Spleen (tissue), 11 donors: ENCODE results near the gene KLHL21. TPM values are rescaled to one million over a fixed set of nuclear protein-coding genes. Genes with fewer than 3 reads are reported as not detected.

Source experiments
- DNase-seq: peaks from one replicate; pipeline ENCODE4 v3.0.0-alpha.2; 2020
- H3K27ac ChIP-seq, 8 donors: fragments of 200-600 bp; sonication (generic) in 7 of 8; 1 replicate in 4 of 8; 2 replicates in 4 of 8; pipeline versions ENCODE4 v1.5.0 to v1.8.0; 2016 to 2021; ENCODE audit warnings: inconsistent platforms in 4 of 8, mild to moderate bottlenecking in 4 of 8, moderate library complexity in 1 of 8
- H3K27me3 ChIP-seq, 7 donors: fragments of 200-600 bp; sonication (generic) in 6 of 7; replicated peaks in 1 of 7; 1 replicate in 4 of 7; 2 replicates in 3 of 7; pipeline versions ENCODE4 v1.5.0 to v1.8.0; 2016 to 2021; ENCODE audit warnings: inconsistent platforms in 3 of 7, mild to moderate bottlenecking in 1 of 7
- H3K36me3 ChIP-seq, 6 donors: fragments of 200-600 bp; sonication (generic) in 5 of 6; 1 replicate in 4 of 6; 2 replicates in 2 of 6; pipeline versions ENCODE4 v1.5.0 to v1.8.0; 2016 to 2021; ENCODE audit warnings: inconsistent platforms in 2 of 6
- H3K4me1 ChIP-seq, 6 donors: fragments of 200-600 bp; sonication (generic) in 5 of 6; 1 replicate in 3 of 6; 2 replicates in 3 of 6; pipeline versions ENCODE4 v1.5.0 to v1.8.0; 2016 to 2021; ENCODE audit warnings: inconsistent platforms in 3 of 6
- H3K4me3 ChIP-seq, 8 donors: fragments of 200-600 bp; sonication (generic) in 7 of 8; 1 replicate in 4 of 8; 2 replicates in 4 of 8; pipeline versions ENCODE4 v1.5.0 to v1.8.0; 2016 to 2021; ENCODE audit warnings: inconsistent platforms in 4 of 8, mild to moderate bottlenecking in 4 of 8, moderate library complexity in 2 of 8
- H3K9me3 ChIP-seq, 8 donors: fragments of 200-600 bp; sonication (generic) in 7 of 8; 1 replicate in 4 of 8; 2 replicates in 4 of 8; pipeline versions ENCODE4 v1.5.0 to v1.8.0; 2016 to 2021; ENCODE audit warnings: inconsistent platforms in 4 of 8
- CTCF ChIP-seq, 11 experiments: fragments of 200-600 bp in 7 of 11; fragments of 450-650 bp in 4 of 11; sonication (generic) in 4 of 11; IDR thresholded peaks in 8 of 11; conservative IDR thresholded peaks in 3 of 11; 1 replicate in 7 of 11; 2 replicates in 4 of 11; pipeline versions ENCODE4 v1.4.0 to v1.8.0; 2016 to 2021; ENCODE audit warnings: antibody characterized with exemption in 11 of 11, inconsistent platforms in 4 of 11, mild to moderate bottlenecking in 1 of 11
- POLR2A ChIP-seq, 3 donors: fragments of 450-650 bp; IDR thresholded peaks; one replicate each; pipeline ENCODE4 v1.5.1; 2017; ENCODE audit warnings: antibody characterized with exemption in 3 of 3, mild to moderate bottlenecking in 1 of 3
- POLR2AphosphoS5 ChIP-seq, 3 donors: sonication (generic); formaldehyde crosslinking; IDR thresholded peaks; one replicate each; pipeline ENCODE4 v1.5.1; 2017; ENCODE audit warnings: antibody characterized with exemption in 3 of 3
- WGBS, 5 donors: extraction: QIAGEN DNeasy Blood & Tissue Kit in 3 of 5; methylation state at CpG; one replicate each; pipeline versions ENCODE4 v1.1.5 to v1.1.7; 2013 to 2018; 5-methylcytosine and 5-hydroxymethylcytosine counted together
- intact Hi-C: fragments of 100-400 bp; cut with DNase I; formaldehyde crosslinking; loops from one replicate; pipeline ENCODE4 v1.15.0; 2023; ENCODE audit warnings: low total_unique reads
- polyA plus RNA-seq, 3 donors: library from polyadenylated mRNA; stranded (reverse); fragments of 200-250 nt; gene quantifications; one replicate each; pipeline ENCODE4 v1.2.1, GENCODE V29; 2013
- total RNA-seq, 7 donors: library from RNA; depleted of rRNA in 3 of 7; stranded (reverse); fragments of >200 nt in 3 of 7; fragmentation: NEBNext Ultra II Directional in 4 of 7; extraction: Animal tissue kit (Norgen Biotek cat#: 25700) in 4 of 7; gene quantifications; one replicate each; pipeline versions ENCODE4 v1.1.0 to v1.2.1, GENCODE V29; 2016 to 2021
- donor health status: healthy with polysubstance abuse.
- donor health status: DM: no; HTN: no; CAD: no; lungs with moderate emphysema.
- donor health status: DM: no; HTN: no; CAD: no.
- donor health status: Bipolar disorder and iron deficiency.
- donor health status: healthy.
- donor health status: DM: no; HTN: no; CAD: no.
- donor health status: DM: yes; HTN: yes; CAD: no.

Gene KLHL21
- total and polyA plus RNA-seq, 10 donors, result 5.0 to 41.5 (median 22.4) TPM

DNA sequence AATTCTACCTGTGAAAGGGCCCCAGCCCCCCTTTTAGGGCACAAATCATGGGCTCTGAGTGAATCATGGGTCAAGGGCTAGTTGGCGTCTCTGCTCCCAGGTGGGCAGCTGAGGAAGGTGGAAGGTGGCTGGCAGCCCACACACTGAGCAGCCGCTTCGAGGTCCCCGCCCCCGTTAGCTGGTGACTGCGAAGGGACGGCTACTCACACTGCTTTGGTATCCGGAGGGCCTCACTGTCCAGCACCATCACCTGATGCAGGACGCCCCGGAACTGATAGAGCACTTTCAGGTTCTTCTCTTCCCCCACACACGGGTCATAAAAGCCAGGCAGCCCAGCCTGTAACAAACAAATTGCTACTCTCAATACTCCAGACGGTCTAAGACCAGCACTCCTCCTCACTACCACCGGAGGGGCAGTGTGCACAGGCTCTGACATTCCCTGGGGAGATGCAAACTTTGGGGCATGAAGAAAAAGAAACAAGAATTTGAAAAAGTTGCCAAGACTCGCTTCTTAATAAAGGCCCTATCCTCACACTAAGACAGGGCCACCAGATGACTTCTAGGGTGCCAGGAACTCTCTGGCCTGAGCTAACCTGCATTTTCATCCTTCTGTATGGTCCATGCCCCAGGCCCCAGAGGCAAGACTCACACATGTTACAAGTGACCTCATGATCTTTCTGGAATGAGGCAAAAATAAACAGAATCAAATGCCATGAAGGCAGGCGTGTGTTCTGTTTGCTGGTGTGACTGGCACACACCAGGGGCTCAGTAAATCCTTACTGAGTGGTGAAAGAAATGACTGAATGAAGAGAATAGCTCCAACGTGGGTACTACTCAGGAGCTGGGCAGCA lies 33.5 kb upstream of the KLHL21 start:
- DNase-seq, result no peak
- H3K9me3 ChIP-seq, result no peaks in the 10 kb centered on the region
- H3K4me1 ChIP-seq, result no peaks in the 10 kb centered on the region

GRCh38 chr1:6635161-6635909 lies 32.7 kb upstream of the KLHL21 start:
- no peaks in the 10 kb centered on the region for H3K9me3 ChIP-seq
- TF ChIP-seq POLR2AphosphoS5 (IDR thresholded peaks at IDR 0.05) (no peak), CTCF (IDR thresholded peaks at IDR 0.05 in 8 of 11, conservative IDR thresholded peaks at IDR 0.05 in 3 of 11) (no peak), POLR2A (IDR thresholded peaks at IDR 0.05) (no peak)
- intact Hi-C loops, result no loop called here
- no peak for DNase-seq
- no peaks in the 10 kb centered on the region for H3K27me3 ChIP-seq
- H3K4me1 ChIP-seq, result no peaks in the 10 kb centered on the region
- whole genome bisulfite sequencing, 5 donors, result 89 to 95% (median 90%) methylated on average over 13 to 20 of the region's 20 CpGs
- no peak overlapping the region for H3K27ac ChIP-seq
- peaks cover 0 to 100% (median 86%) of the 10 kb centered on the region in 6 donors for H3K36me3 ChIP-seq
- H3K4me3 ChIP-seq, result no peak overlapping the region

More for the DNA sequence above, 33.5 kb upstream of the KLHL21 start:
- H3K27ac ChIP-seq, result no peak overlapping the region
- H3K27me3 ChIP-seq, result no peaks in the 10 kb centered on the region
- no peak overlapping the region for H3K4me3 ChIP-seq
- intact Hi-C loops, result no loop called here
- H3K36me3 ChIP-seq, result peaks cover 0 to 100% (median 88%) of the 10 kb centered on the region in 6 donors
- 79 to 90% (median 87%) methylated on average over 16 of the region's 16 CpGs for WGBS, 5 donors
- no peak for TF ChIP-seq POLR2A (IDR thresholded peaks at IDR 0.05)
- TF ChIP-seq POLR2AphosphoS5 (IDR thresholded peaks at IDR 0.05), result peak in 1 of 3 donors; percentile 48
- TF ChIP-seq CTCF (IDR thresholded peaks at IDR 0.05 in 8 of 11, conservative IDR thresholded peaks at IDR 0.05 in 3 of 11), result no peak

- Histone ChIP-seq H3K4me3 (no peak overlapping the region), H3K27me3 (no peaks in the 10 kb centered on the region), H3K4me1 (no peaks in the 10 kb centered on the region), H3K36me3 (peaks cover 0 to 100% (median 86%) of the 10 kb centered on the region in 6 donors), H3K27ac (no peak overlapping the region), H3K9me3 (no peaks in the 10 kb centered on the region)
- intact Hi-C loops, result no loop called here
- DNase-seq, result peak; percentile 82
- WGBS, 5 donors, result 67 to 77% (median 75%) methylated on average over 26 to 29 of the region's 29 CpGs
- TF ChIP-seq POLR2AphosphoS5 (IDR thresholded peaks at IDR 0.05) (peak; percentile 48 to 69 (median 60)), CTCF (IDR thresholded peaks at IDR 0.05 in 8 of 11, conservative IDR thresholded peaks at IDR 0.05 in 3 of 11) (peak in 10 of 11 experiments; percentile 15 to 69 (median 44)), POLR2A (IDR thresholded peaks at IDR 0.05) (no peak)
Observed at GRCh38 chr1:6634371-6635052, 31.8 kb upstream of the KLHL21 start.
